WTC11 (cell line): ENCODE results near the gene FBXO31. TPM values are rescaled to one million over a fixed set of nuclear protein-coding genes. Genes with fewer than 3 reads are reported as not detected.

Experiments
- ATAC-seq: fragments of 200-7000 bp; cut with Tn5 transposase; 2 replicates; pipeline ENCODE4 v1.10.0; 2021; ENCODE audit warnings: mild to moderate bottlenecking, moderate library complexity
- CTCF ChIA-PET: fragments of 300-600 bp; sonication (Branson Sonifier 250); formaldehyde crosslinking; loops from one replicate; lab custom pipeline; 2021; ENCODE audit warnings: antibody characterized with exemption; lab: Charles Lee
- POLR2A ChIA-PET: fragments of 350-600 bp; sonication (Branson Sonifier 250); formaldehyde crosslinking; loops from one replicate; lab custom pipeline; 2021; ENCODE audit warnings: antibody characterized with exemption; lab: Charles Lee
- DNase-seq: peaks from one replicate; pipeline ENCODE4 v3.0.0; 2021; ENCODE audit warnings: low spot score
- H3K27ac Mint-ChIP-seq: 2 replicates; pipeline ENCODE4 v1.8.0; 2021; ENCODE audit warnings: mixed read lengths
- H3K27me3 Mint-ChIP-seq: 2 replicates; pipeline ENCODE4 v1.8.0; 2021; ENCODE audit warnings: low read depth, mild to moderate bottlenecking, moderate library complexity, mixed read lengths
- H3K36me3 Mint-ChIP-seq: 2 replicates; pipeline ENCODE4 v1.8.0; 2021; ENCODE audit warnings: mixed read lengths
- H3K4me1 Mint-ChIP-seq: 2 replicates; pipeline ENCODE4 v1.8.0; 2022; ENCODE audit warnings: mixed read lengths
- H3K4me3 Mint-ChIP-seq: 2 replicates; pipeline ENCODE4 v1.8.0; 2021; ENCODE audit warnings: mild to moderate bottlenecking, moderate library complexity, mixed read lengths
- H3K9me3 Mint-ChIP-seq: 2 replicates; pipeline ENCODE4 v1.8.0; 2021; ENCODE audit warnings: mixed read lengths
- AR ChIP-seq: fragments of 250-450 bp; sonication (Bioruptor Pico); IDR thresholded peaks from 2 replicates; pipeline ENCODE4 v1.9.0; 2021; ENCODE audit warnings: mild to moderate bottlenecking
- KAT7 ChIP-seq: sonication (generic); formaldehyde crosslinking; IDR thresholded peaks from 2 replicates; pipeline ENCODE4 v1.8.1; 2023; ENCODE audit warnings: missing genetic modification reagents, mild to moderate bottlenecking, borderline replicate concordance
- ZNF425 ChIP-seq: fragments of 250-450 bp; sonication (Bioruptor Pico); conservative IDR thresholded peaks from 2 replicates; pipeline ENCODE4 v1.9.0; 2021; ENCODE audit warnings: mild to moderate bottlenecking
- ZNF512 ChIP-seq: sonication (generic); formaldehyde crosslinking; IDR thresholded peaks from 2 replicates; pipeline ENCODE4 v1.8.1; 2022; ENCODE audit warnings: missing genetic modification reagents, borderline replicate concordance
- total RNA-seq: library from RNA; stranded (reverse); gene quantifications from 3 replicates; pipeline ENCODE4 v1.2.3, GENCODE V29; 2021
- TF ChIP-seq, protein P1 (sequence below): sonication (generic); formaldehyde crosslinking; IDR thresholded peaks from 2 replicates; pipeline ENCODE4 v1.8.0; 2023; ENCODE audit warnings: mild to moderate bottlenecking, missing genetic modification reagents
- TF ChIP-seq, protein P2 (sequence below): sonication (generic); formaldehyde crosslinking; IDR thresholded peaks from 2 replicates; pipeline ENCODE4 v1.8.1; 2023; ENCODE audit warnings: mild to moderate bottlenecking, missing genetic modification reagents, borderline replicate concordance

The FBXO31 gene
- total RNA-seq, 1 experiment from 2014 or later: 22.6 TPM

GRCh38 chr16:87376660-87377059, 6.9 kb downstream of the FBXO31 start:
- Mint-ChIP-seq H3K27ac (no peak overlapping the region), H3K36me3 (peaks cover 10% of the 10 kb centered on the region), H3K4me3 (no peak overlapping the region), H3K4me1 (peaks cover 10% of the 10 kb centered on the region), H3K9me3 (peaks cover 5% of the 10 kb centered on the region), H3K27me3 (no peaks in the 10 kb centered on the region)
- no peak for ATAC-seq
- no peak for TF ChIP-seq ZNF425 (CRISPR knock-in tag)
- TF ChIP-seq, protein P1, sequence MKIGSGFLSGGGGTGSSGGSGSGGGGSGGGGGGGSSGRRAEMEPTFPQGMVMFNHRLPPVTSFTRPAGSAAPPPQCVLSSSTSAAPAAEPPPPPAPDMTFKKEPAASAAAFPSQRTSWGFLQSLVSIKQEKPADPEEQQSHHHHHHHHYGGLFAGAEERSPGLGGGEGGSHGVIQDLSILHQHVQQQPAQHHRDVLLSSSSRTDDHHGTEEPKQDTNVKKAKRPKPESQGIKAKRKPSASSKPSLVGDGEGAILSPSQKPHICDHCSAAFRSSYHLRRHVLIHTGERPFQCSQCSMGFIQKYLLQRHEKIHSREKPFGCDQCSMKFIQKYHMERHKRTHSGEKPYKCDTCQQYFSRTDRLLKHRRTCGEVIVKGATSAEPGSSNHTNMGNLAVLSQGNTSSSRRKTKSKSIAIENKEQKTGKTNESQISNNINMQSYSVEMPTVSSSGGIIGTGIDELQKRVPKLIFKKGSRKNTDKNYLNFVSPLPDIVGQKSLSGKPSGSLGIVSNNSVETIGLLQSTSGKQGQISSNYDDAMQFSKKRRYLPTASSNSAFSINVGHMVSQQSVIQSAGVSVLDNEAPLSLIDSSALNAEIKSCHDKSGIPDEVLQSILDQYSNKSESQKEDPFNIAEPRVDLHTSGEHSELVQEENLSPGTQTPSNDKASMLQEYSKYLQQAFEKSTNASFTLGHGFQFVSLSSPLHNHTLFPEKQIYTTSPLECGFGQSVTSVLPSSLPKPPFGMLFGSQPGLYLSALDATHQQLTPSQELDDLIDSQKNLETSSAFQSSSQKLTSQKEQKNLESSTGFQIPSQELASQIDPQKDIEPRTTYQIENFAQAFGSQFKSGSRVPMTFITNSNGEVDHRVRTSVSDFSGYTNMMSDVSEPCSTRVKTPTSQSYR (CRISPR knock-in tag): no peak
- ChIA-PET CTCF (no interaction called here), POLR2A (no interaction called here)
- DNase-seq: no peak

DNA sequence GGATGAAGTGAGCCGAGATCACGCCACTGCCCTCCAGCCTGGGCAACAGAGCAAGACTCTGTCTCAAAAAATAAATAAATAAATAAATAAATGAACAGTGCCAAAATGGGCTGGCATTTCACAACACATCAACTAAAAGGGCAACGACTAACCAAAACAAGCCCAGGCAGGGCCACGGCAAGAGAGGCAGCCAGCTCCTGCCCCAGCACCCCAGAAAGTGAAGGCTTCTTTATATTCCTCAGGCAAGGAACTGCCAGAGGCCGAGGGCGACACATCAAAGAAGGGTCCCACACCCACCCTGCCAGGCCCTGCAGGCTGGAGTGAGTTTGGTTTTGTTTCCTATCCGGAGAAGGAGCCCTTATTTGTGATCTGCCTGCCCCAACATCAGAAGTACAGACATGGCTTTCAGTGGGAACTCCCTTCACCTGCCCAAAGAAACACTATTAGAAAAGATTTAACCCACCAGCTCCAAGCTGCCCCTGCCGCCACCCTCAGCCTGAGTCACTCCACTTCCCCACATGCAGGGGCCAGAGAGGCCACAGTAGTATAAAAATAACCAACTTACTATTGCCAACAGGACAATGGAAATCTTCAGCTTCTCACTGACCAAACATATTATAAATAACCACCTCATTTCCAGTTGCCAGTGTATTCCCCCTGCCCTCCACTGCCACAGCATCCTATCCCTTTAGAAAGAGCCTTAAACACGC, 8.0 kb downstream of the FBXO31 start:
- Mint-ChIP-seq H3K27ac (no peak overlapping the region), H3K4me3 (no peak overlapping the region), H3K4me1 (peaks cover 10% of the 10 kb centered on the region)
- DNase-seq: no peak
- TF ChIP-seq ZNF512 (CRISPR knock-in tag): no peak
- TF ChIP-seq, protein P2, sequence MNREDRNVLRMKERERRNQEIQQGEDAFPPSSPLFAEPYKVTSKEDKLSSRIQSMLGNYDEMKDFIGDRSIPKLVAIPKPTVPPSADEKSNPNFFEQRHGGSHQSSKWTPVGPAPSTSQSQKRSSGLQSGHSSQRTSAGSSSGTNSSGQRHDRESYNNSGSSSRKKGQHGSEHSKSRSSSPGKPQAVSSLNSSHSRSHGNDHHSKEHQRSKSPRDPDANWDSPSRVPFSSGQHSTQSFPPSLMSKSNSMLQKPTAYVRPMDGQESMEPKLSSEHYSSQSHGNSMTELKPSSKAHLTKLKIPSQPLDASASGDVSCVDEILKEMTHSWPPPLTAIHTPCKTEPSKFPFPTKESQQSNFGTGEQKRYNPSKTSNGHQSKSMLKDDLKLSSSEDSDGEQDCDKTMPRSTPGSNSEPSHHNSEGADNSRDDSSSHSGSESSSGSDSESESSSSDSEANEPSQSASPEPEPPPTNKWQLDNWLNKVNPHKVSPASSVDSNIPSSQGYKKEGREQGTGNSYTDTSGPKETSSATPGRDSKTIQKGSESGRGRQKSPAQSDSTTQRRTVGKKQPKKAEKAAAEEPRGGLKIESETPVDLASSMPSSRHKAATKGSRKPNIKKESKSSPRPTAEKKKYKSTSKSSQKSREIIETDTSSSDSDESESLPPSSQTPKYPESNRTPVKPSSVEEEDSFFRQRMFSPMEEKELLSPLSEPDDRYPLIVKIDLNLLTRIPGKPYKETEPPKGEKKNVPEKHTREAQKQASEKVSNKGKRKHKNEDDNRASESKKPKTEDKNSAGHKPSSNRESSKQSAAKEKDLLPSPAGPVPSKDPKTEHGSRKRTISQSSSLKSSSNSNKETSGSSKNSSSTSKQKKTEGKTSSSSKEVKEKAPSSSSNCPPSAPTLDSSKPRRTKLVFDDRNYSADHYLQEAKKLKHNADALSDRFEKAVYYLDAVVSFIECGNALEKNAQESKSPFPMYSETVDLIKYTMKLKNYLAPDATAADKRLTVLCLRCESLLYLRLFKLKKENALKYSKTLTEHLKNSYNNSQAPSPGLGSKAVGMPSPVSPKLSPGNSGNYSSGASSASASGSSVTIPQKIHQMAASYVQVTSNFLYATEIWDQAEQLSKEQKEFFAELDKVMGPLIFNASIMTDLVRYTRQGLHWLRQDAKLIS: no peak
- TF ChIP-seq KAT7 (CRISPR knock-in tag): no peak
- TF ChIP-seq AR (CRISPR knock-in tag): no peak
- TF ChIP-seq, all 79 proteins: peak for 0
- Mint-ChIP-seq H3K27me3 (no peaks in the 10 kb centered on the region), H3K9me3 (peaks cover 5% of the 10 kb centered on the region), H3K36me3 (peaks cover 7% of the 10 kb centered on the region)
- ChIA-PET POLR2A (no interaction called here), CTCF (no interaction called here)
- no peak for ATAC-seq
